Glomerular endothelial cell (primary cell): Measurements from ENCODE around the gene PTPRS. TPM values are rescaled to one million over a fixed set of nuclear protein-coding genes. Genes with fewer than 3 reads are reported as not detected.

Experiments used
- total RNA-seq: library from RNA; depleted of rRNA; stranded (reverse); fragments of >200 nt; gene quantifications from 2 replicates; pipeline ENCODE4 v1.2.3, GENCODE V29; 2015

The PTPRS gene
- total RNA-seq, 1 donor from 2014 or later = 39.6 TPM

Other genes starting within 250 kb of the PTPRS start
- not detected in 2 replicates for gene ZNRF4, start 114.6 kb upstream of the PTPRS start, total RNA-seq
- not detected in 2 replicates for gene TINCR, start 227.1 kb upstream of the PTPRS start, total RNA-seq